HCT116 (cell line): Measurements from ENCODE around the gene DPY30. TPM values are rescaled to one million over a fixed set of nuclear protein-coding genes. Genes with fewer than 3 reads are reported as not detected.

ENCODE experiments used
- ATAC-seq: fragments of 200-7000 bp; cut with Tn5 transposase; 2 replicates; pipeline ENCODE4 v1.9.1; 2020; ENCODE audit warnings: mild to moderate bottlenecking, moderate library complexity
- BruUV-seq: library from RNA; stranded (reverse); fragments of 400-500 nt; replicated peaks from 2 replicates; lab custom pipeline; 2021; lab: Mats Ljungman, UMichigan
- CTCF ChIA-PET: fragments of 300-600 bp; sonication (Branson Sonifier 250); formaldehyde crosslinking; loops from one replicate; lab custom pipeline; 2021; ENCODE audit warnings: antibody characterized with exemption; lab: Charles Lee
- POLR2A ChIA-PET: fragments of 300-600, 350-600 bp; sonication (Branson Sonifier 250); formaldehyde crosslinking; loops from one replicate; lab custom pipeline; 2021; ENCODE audit warnings: antibody characterized with exemption; lab: Charles Lee
- RAD21 ChIA-PET, 2 experiments: fragments of 300-600 bp; sonication (Branson Sonifier 250); formaldehyde crosslinking; loops; one replicate each; lab custom pipeline; 2023; ENCODE audit warnings: low total read pairs in 2 of 2; ENCODE audit not compliant: uncharacterized antibody in 2 of 2, unreplicated experiment in 2 of 2, low non-redundant PET in 1 of 2; lab: Charles Lee
- DNase-seq: peaks from one replicate; pipeline ENCODE4 v3.0.0-alpha.2; 2010; ENCODE audit warnings: low read depth, low spot score
- H2AFZ ChIP-seq: fragments of 200-600 bp; shearing (Covaris generic), sonication (generic); 2 replicates; pipeline ENCODE4 v1.6.1; 2017; ENCODE audit warnings: low read depth, mixed run types, mixed read lengths, antibody characterized with exemption, low read length; ENCODE audit not compliant: poor library complexity, severe bottlenecking
- H3K27ac ChIP-seq: 2 replicates; pipeline ENCODE4 v1.5.1; 2012; ENCODE audit warnings: low read depth, low read length
- H3K27me3 ChIP-seq: fragments of 200-600 bp; sonication (generic); 2 replicates; pipeline ENCODE4 v1.6.1; 2016; ENCODE audit warnings: mixed run types, low read length, mixed read lengths; ENCODE audit not compliant: insufficient read depth
- H3K36me3 ChIP-seq, 2 experiments: fragments of 200-500 bp in 1 of 2; fragments of 200-600 bp in 1 of 2; sonication (Bioruptor generic) in 1 of 2; sonication (generic) in 1 of 2; 2 replicates each; pipeline versions ENCODE4 v1.5.1 to v1.6.1; 2014 to 2016; ENCODE audit warnings: low read length in 2 of 2, inconsistent platforms in 1 of 2, mixed read lengths in 1 of 2, mixed run types in 1 of 2; ENCODE audit not compliant: insufficient read depth in 2 of 2, control insufficient read depth in 1 of 2
- H3K4me1 ChIP-seq, 2 experiments: fragments of 200-600 bp in 1 of 2; sonication (generic) in 1 of 2; 2 replicates each; pipeline versions ENCODE4 v1.5.1 to v1.6.1; 2012 to 2017; ENCODE audit warnings: low read length in 2 of 2, inconsistent platforms in 1 of 2, mild to moderate bottlenecking in 1 of 2, mixed read lengths in 1 of 2, mixed run types in 1 of 2, moderate library complexity in 1 of 2; ENCODE audit not compliant: insufficient read depth in 2 of 2, control insufficient read depth in 1 of 2
- H3K4me2 ChIP-seq: fragments of 200-600 bp; sonication (generic); 2 replicates; pipeline ENCODE4 v1.6.1; 2017; ENCODE audit warnings: mixed run types, low read length, mixed read lengths
- H3K4me3 ChIP-seq, 2 experiments: fragments of 200-600 bp in 1 of 2; sonication (generic) in 1 of 2; replicated peaks in 1 of 2; 2 replicates each; pipeline ENCODE4 v1.5.1; 2011 to 2016; ENCODE audit warnings: low read length in 2 of 2, control low read depth in 1 of 2, low read depth in 1 of 2, mild to moderate bottlenecking in 1 of 2, mixed read lengths in 1 of 2, mixed run types in 1 of 2
- H3K79me2 ChIP-seq: fragments of 200-600 bp; sonication (generic); 2 replicates; pipeline ENCODE4 v1.6.1; 2017; ENCODE audit warnings: mild to moderate bottlenecking, mixed run types, low read length, moderate library complexity, mixed read lengths; ENCODE audit not compliant: insufficient read depth
- H3K9ac ChIP-seq: fragments of 200-600 bp; sonication (generic); 2 replicates; pipeline ENCODE4 v1.6.1; 2016; ENCODE audit warnings: low read length, mixed read lengths
- H3K9me2 ChIP-seq: fragments of 200-600 bp; sonication (generic), shearing (Covaris generic); 2 replicates; pipeline ENCODE4 v1.6.1; 2017; ENCODE audit warnings: mixed run types, mild to moderate bottlenecking, moderate library complexity; ENCODE audit not compliant: insufficient read depth
- H3K9me3 ChIP-seq, 2 experiments: fragments of 200-500 bp in 1 of 2; fragments of 200-600 bp in 1 of 2; sonication (Bioruptor generic) in 1 of 2; sonication (generic) in 1 of 2; 2 replicates each; pipeline ENCODE4 v1.6.1; 2014 to 2017; ENCODE audit warnings: low read length in 2 of 2, mixed read lengths in 2 of 2, inconsistent platforms in 1 of 2, low read depth in 1 of 2, mild to moderate bottlenecking in 1 of 2, mixed run types in 1 of 2, moderate library complexity in 1 of 2; ENCODE audit not compliant: control insufficient read depth in 1 of 2, insufficient read depth in 1 of 2
- H4K20me1 ChIP-seq: fragments of 200-600 bp; sonication (generic), shearing (Covaris generic); 2 replicates; pipeline ENCODE4 v1.6.1; 2017; ENCODE audit warnings: mixed run types, mild to moderate bottlenecking, moderate library complexity; ENCODE audit not compliant: insufficient read depth
- CBX3 ChIP-seq: IDR thresholded peaks from 2 replicates; pipeline ENCODE4 v1.6.1; 2012; ENCODE audit warnings: low read depth
- EGR1 ChIP-seq: IDR thresholded peaks from 2 replicates; pipeline ENCODE4 v1.6.1; 2012; ENCODE audit warnings: low read depth
- EZH2 ChIP-seq: fragments of 200-600 bp; sonication (generic); IDR thresholded peaks from 2 replicates; pipeline ENCODE4 v1.6.1; 2017; ENCODE audit warnings: antibody characterized with exemption, mixed run types
- FOSL1 ChIP-seq: IDR thresholded peaks from 2 replicates; pipeline ENCODE4 v1.6.1; 2012; ENCODE audit warnings: low read depth
- POLR2A ChIP-seq: IDR thresholded peaks from 2 replicates; pipeline ENCODE4 v1.7.0; 2011; ENCODE audit warnings: borderline replicate concordance; ENCODE audit not compliant: insufficient read depth, insufficient read length; ENCODE audit errors: extremely low read depth
- POLR2AphosphoS5 ChIP-seq: IDR thresholded peaks from 2 replicates; pipeline ENCODE4 v1.6.1; 2011; ENCODE audit warnings: mild to moderate bottlenecking, low read depth, low read length, moderate library complexity
- SIN3A ChIP-seq: IDR thresholded peaks from 2 replicates; pipeline ENCODE4 v1.6.1; 2012; ENCODE audit warnings: low read depth
- SRF ChIP-seq: IDR thresholded peaks from 2 replicates; pipeline ENCODE4 v1.6.1; 2012; ENCODE audit warnings: low read depth
- TCF7L2 ChIP-seq: IDR thresholded peaks from 2 replicates; pipeline ENCODE4 v1.7.0; 2011; ENCODE audit warnings: borderline replicate concordance, inconsistent platforms; ENCODE audit not compliant: insufficient read depth, insufficient read length; ENCODE audit errors: extremely low read depth
- ZFX ChIP-seq: fragments of 450-650 bp; IDR thresholded peaks from 2 replicates; pipeline ENCODE4 v1.6.1; 2017
- intact Hi-C: fragments of 100-400 bp; cut with micrococcal nuclease; formaldehyde crosslinking; loops from 2 replicates; pipeline ENCODE4 v1.10.0; 2022
- total RNA-seq: library from RNA; stranded (reverse); gene quantifications from one replicate; pipeline ENCODE4 v1.2.1, GENCODE V29; 2021; ENCODE audit not compliant: unreplicated experiment
- TF ChIP-seq, protein P1 (sequence below), 3 experiments: fragments of 200-600 bp in 1 of 3; sonication (generic) in 1 of 3; IDR thresholded peaks in 2 of 3; conservative IDR thresholded peaks in 1 of 3; 2 replicates each; pipeline ENCODE4 v1.5.1; 2012 to 2017; ENCODE audit warnings: low read depth in 2 of 3, low read length in 2 of 3, antibody characterized with exemption in 1 of 3, borderline replicate concordance in 1 of 3, control low read depth in 1 of 3, mild to moderate bottlenecking in 1 of 3, mixed read lengths in 1 of 3, mixed run types in 1 of 3, moderate library complexity in 1 of 3; ENCODE audit not compliant: insufficient read depth in 1 of 3
- TF ChIP-seq, protein P2 (sequence below): IDR thresholded peaks from 2 replicates; pipeline ENCODE4 v1.6.1; 2012

The DPY30 gene
- total RNA-seq, 1 experiment from 2014 or later: 79.5 TPM

DNA sequence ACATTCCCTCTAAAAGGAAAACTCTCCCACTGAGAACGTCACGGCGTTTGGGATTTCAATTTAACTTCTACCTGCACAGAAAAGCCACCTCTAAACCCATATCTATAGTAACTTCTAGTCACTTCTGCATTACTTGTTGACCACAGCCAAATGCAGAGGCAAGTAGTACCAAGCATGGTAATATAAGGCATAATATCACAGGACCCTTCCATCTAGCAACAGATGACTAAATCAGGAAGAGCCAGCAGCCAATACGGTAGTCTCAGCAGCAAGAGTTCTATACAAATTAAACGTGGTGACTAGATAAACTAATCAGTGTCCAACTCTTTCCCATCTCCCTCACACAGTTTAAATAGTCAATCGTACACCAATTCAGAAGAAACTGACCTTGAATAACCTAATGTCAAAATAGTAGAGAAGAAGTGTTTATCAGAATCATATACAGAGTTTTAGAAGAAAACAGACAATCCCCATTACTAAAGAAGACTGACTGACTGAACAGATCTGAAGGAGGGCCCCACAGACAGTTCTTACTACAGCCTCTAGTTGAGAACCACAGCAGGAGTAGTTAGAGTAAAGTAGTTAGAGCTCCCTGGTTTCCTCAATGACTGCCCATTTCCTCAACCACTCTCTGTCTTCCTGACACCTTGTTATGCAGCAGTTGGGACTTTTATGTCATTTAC, 58.8 kb downstream of the DPY30 start:
- no peaks in the 10 kb centered on the region for H3K9me3 ChIP-seq
- DNase-seq (no peak), ATAC-seq (peak; percentile 67)
- H3K9me2 ChIP-seq: no peaks in the 10 kb centered on the region
- no peaks in the 10 kb centered on the region for H3K36me3 ChIP-seq
- no peak overlapping the region for H3K27ac ChIP-seq
- RAD21 ChIA-PET: no interaction called here
- H2AFZ ChIP-seq: no peak overlapping the region
- POLR2A ChIA-PET: no interaction called here
- peaks cover 9% of the 10 kb centered on the region; the same call in 1 of the 2 replicates for H4K20me1 ChIP-seq
- no peaks in the 10 kb centered on the region for H3K4me1 ChIP-seq
- no peaks in the 10 kb centered on the region for H3K27me3 ChIP-seq
- intact Hi-C loops: no loop called here
- no peak overlapping the region for H3K9ac ChIP-seq
- H3K4me2 ChIP-seq: no peak overlapping the region
- no peak overlapping the region for H3K4me3 ChIP-seq
- H3K79me2 ChIP-seq: peaks cover 95% of the 10 kb centered on the region
- TF ChIP-seq, protein P1, sequence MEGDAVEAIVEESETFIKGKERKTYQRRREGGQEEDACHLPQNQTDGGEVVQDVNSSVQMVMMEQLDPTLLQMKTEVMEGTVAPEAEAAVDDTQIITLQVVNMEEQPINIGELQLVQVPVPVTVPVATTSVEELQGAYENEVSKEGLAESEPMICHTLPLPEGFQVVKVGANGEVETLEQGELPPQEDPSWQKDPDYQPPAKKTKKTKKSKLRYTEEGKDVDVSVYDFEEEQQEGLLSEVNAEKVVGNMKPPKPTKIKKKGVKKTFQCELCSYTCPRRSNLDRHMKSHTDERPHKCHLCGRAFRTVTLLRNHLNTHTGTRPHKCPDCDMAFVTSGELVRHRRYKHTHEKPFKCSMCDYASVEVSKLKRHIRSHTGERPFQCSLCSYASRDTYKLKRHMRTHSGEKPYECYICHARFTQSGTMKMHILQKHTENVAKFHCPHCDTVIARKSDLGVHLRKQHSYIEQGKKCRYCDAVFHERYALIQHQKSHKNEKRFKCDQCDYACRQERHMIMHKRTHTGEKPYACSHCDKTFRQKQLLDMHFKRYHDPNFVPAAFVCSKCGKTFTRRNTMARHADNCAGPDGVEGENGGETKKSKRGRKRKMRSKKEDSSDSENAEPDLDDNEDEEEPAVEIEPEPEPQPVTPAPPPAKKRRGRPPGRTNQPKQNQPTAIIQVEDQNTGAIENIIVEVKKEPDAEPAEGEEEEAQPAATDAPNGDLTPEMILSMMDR (IDR thresholded peaks at IDR 0.05 in 2 of 3, conservative IDR thresholded peaks at IDR 0.05 in 1 of 3; ENCODE audit: borderline replicate concordance in 1 of 3, insufficient read depth in 1 of 3, low read depth in 2 of 3, low read length in 2 of 3): 0 out of 6 replicates have a peak, but pooled peaks of 1 of the 3 experiments have one; percentile 9
- no peak for TF ChIP-seq SIN3A
- BruUV-seq: TSS peak; percentile 30
- CTCF ChIA-PET: no interaction called here

DNA sequence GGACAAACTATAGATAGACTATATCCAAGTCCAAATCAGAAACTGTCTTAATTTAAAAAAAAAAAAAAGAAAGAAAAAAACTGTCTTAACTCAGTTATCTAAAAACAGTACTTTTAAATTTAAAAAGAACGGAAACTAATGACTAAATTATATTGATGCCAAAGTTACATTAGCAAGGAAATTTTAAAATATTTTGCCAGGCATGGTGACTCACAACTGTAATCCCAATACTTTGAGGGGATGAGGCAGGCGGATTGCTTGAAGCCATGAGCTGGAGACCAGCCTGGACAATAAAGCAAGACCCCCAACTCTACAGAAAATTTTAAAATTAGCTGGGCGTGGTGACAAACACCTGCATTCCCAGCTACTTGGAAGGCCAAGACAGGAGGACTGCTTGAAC, 59.6 kb downstream of the DPY30 start:
- Histone ChIP-seq H3K36me3 (no peaks in the 10 kb centered on the region), H3K79me2 (peaks cover 95% of the 10 kb centered on the region), H3K4me1 (no peaks in the 10 kb centered on the region), H3K27me3 (no peaks in the 10 kb centered on the region), H3K9me3 (no peaks in the 10 kb centered on the region), H3K4me2 (no peak overlapping the region), H3K9ac (no peak overlapping the region), H3K4me3 (no peak overlapping the region), H2AFZ (no peak overlapping the region), H3K27ac (no peak overlapping the region), H4K20me1 (peaks cover 10% of the 10 kb centered on the region; the same call in 1 of the 2 replicates), H3K9me2 (no peaks in the 10 kb centered on the region)
- DNase-seq (no peak), ATAC-seq (no peak)
- TF ChIP-seq, protein P2, sequence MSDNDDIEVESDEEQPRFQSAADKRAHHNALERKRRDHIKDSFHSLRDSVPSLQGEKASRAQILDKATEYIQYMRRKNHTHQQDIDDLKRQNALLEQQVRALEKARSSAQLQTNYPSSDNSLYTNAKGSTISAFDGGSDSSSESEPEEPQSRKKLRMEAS: no peak
- TF ChIP-seq ZFX (no peak), FOSL1 (no peak), EZH2 (no peak), EGR1 (no peak), POLR2A (no peak), SRF (no peak), POLR2AphosphoS5 (no peak), CBX3 (no peak), TCF7L2 (no peak)
- TF ChIP-seq, protein P1 (IDR thresholded peaks at IDR 0.05 in 2 of 3, conservative IDR thresholded peaks at IDR 0.05 in 1 of 3; ENCODE audit: borderline replicate concordance in 1 of 3, insufficient read depth in 1 of 3, low read depth in 2 of 3, low read length in 2 of 3): no peak
- ChIA-PET CTCF (no interaction called here), POLR2A (no interaction called here), RAD21 (no interaction called here)
- no TSS peak for BruUV-seq
- intact Hi-C loops: no loop called here
